Keratinocyte (primary cell): ENCODE measurements around the gene ADRA2C. TPM values are rescaled to one million over a fixed set of nuclear protein-coding genes. Genes with fewer than 3 reads are reported as not detected.
A peak's percentile ranks its signal among the peaks of the same experiment; 100 is the strongest.
"Not testable (repeated sequence)": the region's sequence is repeated elsewhere in the genome, so short reads cannot be mapped to it uniquely, and the experiment has no call there.

Experiments
- DNase-seq: peaks from one replicate; pipeline ENCODE4 v3.0.0-alpha.2; 2011; ENCODE audit warnings: low read depth, missing footprints, low spot score
- FAIRE-seq: peaks from 2 replicates; lab custom pipeline; 2011; peaks lifted over from hg19 to GRCh38; lab: Jason Lieb, UNC
- H2AFZ ChIP-seq: 2 replicates; pipeline ENCODE4 v1.6.0; 2012; ENCODE audit warnings: low read length, control low read depth, inconsistent platforms; ENCODE audit not compliant: control insufficient read depth
- H3K27ac ChIP-seq: 2 replicates; pipeline ENCODE4 v1.5.1; 2011; ENCODE audit warnings: low read length; ENCODE audit not compliant: control insufficient read depth, insufficient read depth
- H3K27me3 ChIP-seq: 3 replicates; pipeline ENCODE4 v1.6.0; 2011; ENCODE audit warnings: low read length; ENCODE audit not compliant: control insufficient read depth, insufficient read depth; ENCODE audit errors: extremely low read depth
- H3K36me3 ChIP-seq, 2 experiments: 2 replicates in 1 of 2; 3 replicates in 1 of 2; pipeline ENCODE4 v1.5.1; 2011; ENCODE audit warnings: low read length in 2 of 2, mild to moderate bottlenecking in 1 of 2; ENCODE audit not compliant: control insufficient read depth in 2 of 2, insufficient read depth in 2 of 2; ENCODE audit errors: extremely low read depth in 1 of 2
- H3K4me1 ChIP-seq: 3 replicates; pipeline ENCODE4 v1.5.1; 2011; ENCODE audit warnings: low read length; ENCODE audit not compliant: control insufficient read depth, insufficient read depth; ENCODE audit errors: extremely low read depth
- H3K4me2 ChIP-seq: 3 replicates; pipeline ENCODE4 v1.6.0; 2011; ENCODE audit warnings: low read depth, low read length; ENCODE audit not compliant: control insufficient read depth, insufficient read depth; ENCODE audit errors: extremely low read depth
- H3K4me3 ChIP-seq, 3 experiments: fragments of 200-600 bp in 1 of 3; sonication (generic) in 1 of 3; 2 replicates in 2 of 3; 3 replicates in 1 of 3; pipeline ENCODE4 v1.5.1; 2011 to 2016; ENCODE audit warnings: low read length in 3 of 3, mild to moderate bottlenecking in 3 of 3, control low read depth in 2 of 3, inconsistent platforms in 1 of 3, low read depth in 1 of 3, mixed read lengths in 1 of 3, mixed run types in 1 of 3, moderate library complexity in 1 of 3; ENCODE audit not compliant: control insufficient read depth in 2 of 3, insufficient read depth in 2 of 3; ENCODE audit errors: extremely low read depth in 1 of 3
- H3K79me2 ChIP-seq: 2 replicates; pipeline ENCODE4 v1.6.0; 2012; ENCODE audit warnings: low read length; ENCODE audit not compliant: control insufficient read depth, insufficient read depth
- H3K9ac ChIP-seq: 3 replicates; pipeline ENCODE4 v1.6.0; 2011; ENCODE audit warnings: low read length; ENCODE audit not compliant: control insufficient read depth, insufficient read depth; ENCODE audit errors: extremely low read depth
- H3K9me1 ChIP-seq: 3 replicates; pipeline ENCODE4 v1.6.0; 2011; ENCODE audit warnings: low read length; ENCODE audit not compliant: control insufficient read depth, insufficient read depth; ENCODE audit errors: extremely low read depth
- H3K9me3 ChIP-seq: 2 replicates; pipeline ENCODE4 v1.5.1; 2012; ENCODE audit warnings: low read depth, low read length; ENCODE audit not compliant: control insufficient read depth
- H4K20me1 ChIP-seq: 3 replicates; pipeline ENCODE4 v1.6.0; 2011; ENCODE audit warnings: low read length; ENCODE audit not compliant: control insufficient read depth, insufficient read depth; ENCODE audit errors: extremely low read depth
- EZH2 ChIP-seq: IDR thresholded peaks from one replicate; pipeline ENCODE4 v1.6.1; 2012; ENCODE audit warnings: inconsistent platforms, mild to moderate bottlenecking, low read length, moderate library complexity
- dilution Hi-C: fragments of 300-500 bp; cut with MboI; formaldehyde crosslinking; loops from one replicate; pipeline ENCODE4 v1.7.0; 2020; ENCODE audit warnings: low sequenced_read_pairs; ENCODE audit not compliant: extremely low pct_ligation_motif_present
- polyA plus RNA-seq, 5 experiments: library from polyadenylated mRNA; depleted of rRNA in 3 of 5; stranded (reverse) in 3 of 5; stranded (forward) in 1 of 5; unstranded in 1 of 5; fragments of >200 nt; gene quantifications; 1 replicate in 1 of 5; 2 replicates in 3 of 5; 3 replicates in 1 of 5; pipeline versions ENCODE4 v1.2.1 to v1.2.3, GENCODE V29; 2011 to 2012; ENCODE audit warnings: missing spikeins in 2 of 5, low read depth in 1 of 5, low replicate concordance in 1 of 5
- TF ChIP-seq, protein P1 (sequence below), 3 experiments: IDR thresholded peaks in 1 of 3; conservative IDR thresholded peaks in 1 of 3; optimal IDR thresholded peaks in 1 of 3; 2 replicates in 2 of 3; 3 replicates in 1 of 3; pipeline versions ENCODE3 to v1.5.1; 2011; ENCODE audit warnings: low read length in 3 of 3, mild to moderate bottlenecking in 3 of 3, moderate library complexity in 2 of 3, control low read depth in 1 of 3, inconsistent platforms in 1 of 3; ENCODE audit not compliant: insufficient read depth in 2 of 3; ENCODE audit errors: extremely low read depth in 1 of 3

The ADRA2C gene
- polyA plus RNA-seq, 1 donor (not counting 4 experiments of a cell fraction or from before 2014, with no cell fraction given), result 0.05 TPM

DNA sequence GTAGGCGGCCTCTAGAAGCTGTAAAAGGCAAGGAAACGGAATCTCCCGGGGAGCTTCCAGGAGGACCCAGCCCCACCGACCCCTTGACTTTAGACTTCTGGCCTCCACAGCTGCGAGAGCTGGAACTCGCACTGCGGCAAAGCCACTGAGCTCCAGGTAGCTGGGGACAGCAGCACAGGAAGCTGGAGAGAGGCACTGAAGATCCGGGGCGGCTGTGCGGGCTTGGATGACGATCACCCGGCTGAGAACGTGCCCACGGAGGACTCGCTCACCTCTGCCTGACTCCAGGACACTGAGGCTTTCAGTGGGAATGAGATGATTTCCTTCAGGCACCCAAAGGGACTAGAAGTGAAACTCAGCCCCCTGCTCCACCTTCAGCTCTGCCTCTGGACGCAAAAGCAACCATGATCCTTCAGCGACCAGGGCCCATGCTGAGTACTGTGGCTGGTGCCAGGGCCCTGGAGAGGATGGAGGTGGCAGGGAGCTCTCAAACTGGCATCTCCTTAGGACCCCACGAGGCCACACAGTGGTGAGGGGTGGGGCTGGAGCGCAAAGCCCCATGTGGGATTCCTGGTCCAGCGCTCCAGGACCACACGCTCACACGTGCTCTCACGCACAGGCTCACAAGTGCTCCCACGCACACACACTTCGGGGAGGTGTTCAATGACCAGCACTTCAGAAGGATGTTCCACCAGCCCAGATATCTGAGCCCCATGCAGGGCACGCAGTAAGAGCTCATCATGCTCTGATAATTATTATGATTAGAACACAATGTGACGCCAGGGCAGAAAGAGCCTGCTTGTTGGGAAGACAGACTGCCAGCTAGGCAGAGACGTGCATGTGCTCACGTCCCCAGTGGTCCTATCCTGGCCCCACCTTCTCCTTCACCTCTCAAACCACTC lies 47.2 kb downstream of the ADRA2C start:
- dilution Hi-C loops, result no loop called here
- FAIRE-seq, result no peak
- no peak for DNase-seq

DNA sequence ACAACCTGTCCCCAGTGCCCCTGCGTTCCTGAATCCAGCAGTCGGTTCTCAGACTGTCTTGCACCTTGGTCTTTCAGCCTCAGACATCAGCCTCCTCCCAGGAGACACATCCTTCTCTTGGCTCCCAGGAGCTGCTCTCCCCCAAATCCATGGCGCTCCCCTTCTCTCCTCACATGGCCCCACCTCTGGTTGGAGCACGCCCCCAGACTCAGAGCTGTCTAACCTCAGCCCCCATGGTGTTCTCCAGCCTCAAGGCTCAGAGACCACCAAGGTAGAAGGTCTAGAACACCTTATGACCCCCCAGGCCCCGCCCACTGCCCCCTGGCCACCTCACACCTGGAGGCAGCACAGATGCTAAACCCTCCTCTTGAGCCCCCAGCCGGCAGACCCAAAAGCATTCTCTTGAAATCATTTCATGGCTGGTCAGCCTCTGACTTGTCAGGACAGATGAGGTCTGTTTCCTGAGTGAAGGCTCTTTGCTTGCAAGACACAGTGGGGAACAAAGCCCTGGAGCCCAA lies 47.9 kb downstream of the ADRA2C start:
- H3K36me3 ChIP-seq, result no peaks in the 10 kb centered on the region
- dilution Hi-C loops, result no loop called here
- no peak overlapping the region for H3K4me3 ChIP-seq
- H2AFZ ChIP-seq, result no peak overlapping the region
- H3K9me3 ChIP-seq, result no peaks in the 10 kb centered on the region
- H3K27ac ChIP-seq, result no peak overlapping the region
- H3K9me1 ChIP-seq, result no peaks in the 10 kb centered on the region
- H3K4me1 ChIP-seq, result no peaks in the 10 kb centered on the region
- H3K79me2 ChIP-seq, result no peaks in the 10 kb centered on the region
- DNase-seq (no peak), FAIRE-seq (no peak)
- H3K27me3 ChIP-seq, result no peaks in the 10 kb centered on the region
- no peak overlapping the region for H3K9ac ChIP-seq
- no peak overlapping the region for H3K4me2 ChIP-seq
- no peaks in the 10 kb centered on the region for H4K20me1 ChIP-seq
- TF ChIP-seq, protein P1, sequence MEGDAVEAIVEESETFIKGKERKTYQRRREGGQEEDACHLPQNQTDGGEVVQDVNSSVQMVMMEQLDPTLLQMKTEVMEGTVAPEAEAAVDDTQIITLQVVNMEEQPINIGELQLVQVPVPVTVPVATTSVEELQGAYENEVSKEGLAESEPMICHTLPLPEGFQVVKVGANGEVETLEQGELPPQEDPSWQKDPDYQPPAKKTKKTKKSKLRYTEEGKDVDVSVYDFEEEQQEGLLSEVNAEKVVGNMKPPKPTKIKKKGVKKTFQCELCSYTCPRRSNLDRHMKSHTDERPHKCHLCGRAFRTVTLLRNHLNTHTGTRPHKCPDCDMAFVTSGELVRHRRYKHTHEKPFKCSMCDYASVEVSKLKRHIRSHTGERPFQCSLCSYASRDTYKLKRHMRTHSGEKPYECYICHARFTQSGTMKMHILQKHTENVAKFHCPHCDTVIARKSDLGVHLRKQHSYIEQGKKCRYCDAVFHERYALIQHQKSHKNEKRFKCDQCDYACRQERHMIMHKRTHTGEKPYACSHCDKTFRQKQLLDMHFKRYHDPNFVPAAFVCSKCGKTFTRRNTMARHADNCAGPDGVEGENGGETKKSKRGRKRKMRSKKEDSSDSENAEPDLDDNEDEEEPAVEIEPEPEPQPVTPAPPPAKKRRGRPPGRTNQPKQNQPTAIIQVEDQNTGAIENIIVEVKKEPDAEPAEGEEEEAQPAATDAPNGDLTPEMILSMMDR (optimal IDR thresholded peaks at IDR 0.05 in 1 of 3, IDR thresholded peaks at IDR 0.05 in 1 of 3, conservative IDR thresholded peaks at IDR 0.05 in 1 of 3; ENCODE audit: extremely low read depth in 1 of 3, insufficient read depth in 2 of 3, low read length in 3 of 3), result no peak
- no peak for TF ChIP-seq EZH2

More for the DNA sequence above, 47.2 kb downstream of the ADRA2C start:
- Histone ChIP-seq H4K20me1 (no peaks in the 10 kb centered on the region), H2AFZ (no peak overlapping the region), H3K36me3 (no peaks in the 10 kb centered on the region), H3K4me1 (no peaks in the 10 kb centered on the region), H3K4me3 (no peak overlapping the region), H3K9ac (no peak overlapping the region), H3K27me3 (no peaks in the 10 kb centered on the region), H3K79me2 (no peaks in the 10 kb centered on the region), H3K4me2 (no peak overlapping the region), H3K9me3 (no peaks in the 10 kb centered on the region), H3K9me1 (no peaks in the 10 kb centered on the region), H3K27ac (no peak overlapping the region)
- TF ChIP-seq EZH2, result no peak
- TF ChIP-seq, protein P1 (optimal IDR thresholded peaks at IDR 0.05 in 1 of 3, IDR thresholded peaks at IDR 0.05 in 1 of 3, conservative IDR thresholded peaks at IDR 0.05 in 1 of 3; ENCODE audit: extremely low read depth in 1 of 3, insufficient read depth in 2 of 3, low read length in 3 of 3), result no peak

DNA sequence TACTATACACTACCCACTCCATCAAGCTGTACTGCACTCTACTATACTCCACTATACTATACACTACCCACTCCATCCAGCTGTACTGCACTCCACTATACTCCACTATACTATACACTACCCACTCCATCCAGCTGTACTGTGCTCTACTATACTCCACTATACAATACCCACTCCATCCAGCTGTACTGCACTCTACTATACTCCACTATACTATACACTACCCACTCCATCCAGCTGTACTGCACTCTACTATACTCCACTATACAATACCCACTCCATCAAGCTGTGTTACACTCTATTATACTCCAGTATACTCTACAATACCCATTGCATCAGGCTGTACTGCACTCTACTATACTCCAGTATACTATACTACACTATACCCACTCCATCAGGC lies 48.7 kb downstream of the ADRA2C start:
- H3K36me3 ChIP-seq, H3K27me3 ChIP-seq, H3K4me3 ChIP-seq, H3K27ac ChIP-seq, H2AFZ ChIP-seq, DNase-seq, H4K20me1 ChIP-seq, H3K79me2 ChIP-seq, H3K9ac ChIP-seq, dilution Hi-C loops, H3K4me2 ChIP-seq, H3K9me3 ChIP-seq, H3K4me1 ChIP-seq, H3K9me1 ChIP-seq: not testable (repeated sequence)
- FAIRE-seq, result peak; percentile 67
